Loucy (cell line): ENCODE results near the gene IL18.
A peak's percentile ranks its signal among the peaks of the same experiment; 100 is the strongest.

Experiments used
- H2AFZ ChIP-seq: fragments of 200-600 bp; sonication (generic); 2 replicates; pipeline ENCODE4 v1.6.0; 2016; ENCODE audit warnings: antibody characterized with exemption, mild to moderate bottlenecking, low read length, moderate library complexity
- H3F3A ChIP-seq: fragments of 200-600 bp; 2 replicates; pipeline ENCODE4 v1.6.0; 2016; ENCODE audit warnings: antibody characterized with exemption, low read depth, mild to moderate bottlenecking
- H3K27me3 ChIP-seq: fragments of 200-600 bp; sonication (generic); 2 replicates; pipeline ENCODE4 v1.6.1; 2014; ENCODE audit warnings: low read length, mild to moderate bottlenecking; ENCODE audit not compliant: insufficient read depth, poor library complexity, severe bottlenecking
- H3K36me3 ChIP-seq: fragments of 200-600 bp; sonication (generic); 2 replicates; pipeline ENCODE4 v1.6.1; 2016; ENCODE audit warnings: low read length; ENCODE audit not compliant: insufficient read depth
- H3K4me1 ChIP-seq: fragments of 200-600 bp; sonication (generic); 2 replicates; pipeline ENCODE4 v1.5.1; 2014; ENCODE audit warnings: low read length, mild to moderate bottlenecking; ENCODE audit not compliant: insufficient read depth, poor library complexity, severe bottlenecking
- H3K4me2 ChIP-seq: fragments of 200-600 bp; sonication (generic); 2 replicates; pipeline ENCODE4 v1.6.0; 2014; ENCODE audit warnings: antibody characterized with exemption, low read length, low read depth, mild to moderate bottlenecking; ENCODE audit not compliant: poor library complexity, severe bottlenecking
- H3K4me3 ChIP-seq: fragments of 200-600 bp; sonication (generic); 2 replicates; pipeline ENCODE4 v1.5.1; 2014; ENCODE audit warnings: low read length, mild to moderate bottlenecking, mixed read lengths; ENCODE audit not compliant: poor library complexity, severe bottlenecking
- H3K79me2 ChIP-seq: fragments of 200-600 bp; sonication (generic); 2 replicates; pipeline ENCODE4 v1.6.1; 2014; ENCODE audit warnings: low read length; ENCODE audit not compliant: insufficient read depth
- H3K9ac ChIP-seq: fragments of 200-600 bp; sonication (generic); 2 replicates; pipeline ENCODE4 v1.6.0; 2014; ENCODE audit warnings: mild to moderate bottlenecking, low read depth, low read length, moderate library complexity; ENCODE audit not compliant: poor library complexity, severe bottlenecking
- H3K9me2 ChIP-seq: fragments of 200-600 bp; sonication (generic); replicated peaks from 2 replicates; pipeline ENCODE4 v1.6.1; 2016; ENCODE audit warnings: low read depth, low read length, mixed read lengths
- H3K9me3 ChIP-seq: fragments of 200-600 bp; sonication (generic); 2 replicates; pipeline ENCODE4 v1.6.1; 2014; ENCODE audit warnings: mild to moderate bottlenecking, antibody characterized with exemption, low read length, low read depth; ENCODE audit not compliant: insufficient read depth
- H4K20me1 ChIP-seq: fragments of 200-600 bp; sonication (generic); 2 replicates; pipeline ENCODE4 v1.6.0; 2014; ENCODE audit warnings: antibody characterized with exemption, low read length, mild to moderate bottlenecking; ENCODE audit not compliant: insufficient read depth, poor library complexity, severe bottlenecking
- CTCF ChIP-seq: fragments of 200-600 bp; sonication (generic); conservative IDR thresholded peaks from 2 replicates; pipeline ENCODE4 v1.5.1; 2014; ENCODE audit warnings: mild to moderate bottlenecking, antibody characterized with exemption, low read length
- EZH2phosphoT487 ChIP-seq: fragments of 200-600 bp; IDR thresholded peaks from 2 replicates; pipeline ENCODE4 v1.6.1; 2018; ENCODE audit warnings: antibody characterized with exemption, mild to moderate bottlenecking, moderate library complexity, borderline replicate concordance

Gene IL18

GRCh38 chr11:112211536-112211935 lies 47.6 kb upstream of the IL18 start:
- Histone ChIP-seq H3K9me3 (no peaks in the 10 kb centered on the region), H3K79me2 (no peaks in the 10 kb centered on the region)

GRCh38 chr11:112210890-112211289 lies 47.0 kb upstream of the IL18 start:
- no peaks in the 10 kb centered on the region for H3F3A ChIP-seq
- peak overlapping the region; percentile 60 for H3K4me2 ChIP-seq
- H3K9me2 ChIP-seq, result no peaks in the 10 kb centered on the region
- no peaks in the 10 kb centered on the region for H3K36me3 ChIP-seq
- H4K20me1 ChIP-seq, result no peaks in the 10 kb centered on the region
- TF ChIP-seq CTCF (no peak), EZH2phosphoT487 (no peak)
- H3K4me3 ChIP-seq, result no peak overlapping the region
- H3K79me2 ChIP-seq, result no peaks in the 10 kb centered on the region
- H3K9me3 ChIP-seq, result no peaks in the 10 kb centered on the region
- no peaks in the 10 kb centered on the region for H3K27me3 ChIP-seq
- H3K4me1 ChIP-seq, result peaks cover 16% of the 10 kb centered on the region
- H3K9ac ChIP-seq, result no peak overlapping the region
- no peak overlapping the region for H2AFZ ChIP-seq

More at GRCh38 chr11:112211536-112211935, 47.6 kb upstream of the IL18 start:
- no peaks in the 10 kb centered on the region for H3K9me2 ChIP-seq
- H3K27me3 ChIP-seq, result no peaks in the 10 kb centered on the region
- H3K4me2 ChIP-seq, result peak overlapping the region; percentile 60
- H3K4me3 ChIP-seq, result no peak overlapping the region
- no peaks in the 10 kb centered on the region for H4K20me1 ChIP-seq
- no peak overlapping the region for H2AFZ ChIP-seq
- H3K9ac ChIP-seq, result no peak overlapping the region
- no peaks in the 10 kb centered on the region for H3K36me3 ChIP-seq
- no peak for TF ChIP-seq CTCF
- TF ChIP-seq EZH2phosphoT487, result no peak
- H3K4me1 ChIP-seq, result peaks cover 16% of the 10 kb centered on the region
- H3F3A ChIP-seq, result no peaks in the 10 kb centered on the region

- no peaks in the 10 kb centered on the region for H4K20me1 ChIP-seq
- no peaks in the 10 kb centered on the region for H3K27me3 ChIP-seq
- no peaks in the 10 kb centered on the region for H3K79me2 ChIP-seq
- no peaks in the 10 kb centered on the region for H3F3A ChIP-seq
- H3K4me2 ChIP-seq, result no peak overlapping the region
- H3K9me3 ChIP-seq, result no peaks in the 10 kb centered on the region
- H3K36me3 ChIP-seq, result no peaks in the 10 kb centered on the region
- peaks cover 2% of the 10 kb centered on the region for H3K4me1 ChIP-seq
- H3K9me2 ChIP-seq, result no peaks in the 10 kb centered on the region
- no peak overlapping the region for H3K4me3 ChIP-seq
- no peak overlapping the region for H3K9ac ChIP-seq
- no peak overlapping the region for H2AFZ ChIP-seq
- no peak for TF ChIP-seq CTCF
- TF ChIP-seq EZH2phosphoT487, result no peak
Measured at GRCh38 chr11:112206071-112206470, 42.2 kb upstream of the IL18 start.
